Activated T-cell treated with anti-CD3 and anti-CD28 coated beads for 24 hours (primary cell): ENCODE results near the gene MGAT2.
"Not testable (repeated sequence)": the region's sequence is repeated elsewhere in the genome, so short reads cannot be mapped to it uniquely, and the experiment has no call there.

Experiments
- DNase-seq: peaks from one replicate; pipeline ENCODE4 v3.0.0-alpha.2; 2020; ENCODE audit warnings: low read depth

The MGAT2 gene

DNA sequence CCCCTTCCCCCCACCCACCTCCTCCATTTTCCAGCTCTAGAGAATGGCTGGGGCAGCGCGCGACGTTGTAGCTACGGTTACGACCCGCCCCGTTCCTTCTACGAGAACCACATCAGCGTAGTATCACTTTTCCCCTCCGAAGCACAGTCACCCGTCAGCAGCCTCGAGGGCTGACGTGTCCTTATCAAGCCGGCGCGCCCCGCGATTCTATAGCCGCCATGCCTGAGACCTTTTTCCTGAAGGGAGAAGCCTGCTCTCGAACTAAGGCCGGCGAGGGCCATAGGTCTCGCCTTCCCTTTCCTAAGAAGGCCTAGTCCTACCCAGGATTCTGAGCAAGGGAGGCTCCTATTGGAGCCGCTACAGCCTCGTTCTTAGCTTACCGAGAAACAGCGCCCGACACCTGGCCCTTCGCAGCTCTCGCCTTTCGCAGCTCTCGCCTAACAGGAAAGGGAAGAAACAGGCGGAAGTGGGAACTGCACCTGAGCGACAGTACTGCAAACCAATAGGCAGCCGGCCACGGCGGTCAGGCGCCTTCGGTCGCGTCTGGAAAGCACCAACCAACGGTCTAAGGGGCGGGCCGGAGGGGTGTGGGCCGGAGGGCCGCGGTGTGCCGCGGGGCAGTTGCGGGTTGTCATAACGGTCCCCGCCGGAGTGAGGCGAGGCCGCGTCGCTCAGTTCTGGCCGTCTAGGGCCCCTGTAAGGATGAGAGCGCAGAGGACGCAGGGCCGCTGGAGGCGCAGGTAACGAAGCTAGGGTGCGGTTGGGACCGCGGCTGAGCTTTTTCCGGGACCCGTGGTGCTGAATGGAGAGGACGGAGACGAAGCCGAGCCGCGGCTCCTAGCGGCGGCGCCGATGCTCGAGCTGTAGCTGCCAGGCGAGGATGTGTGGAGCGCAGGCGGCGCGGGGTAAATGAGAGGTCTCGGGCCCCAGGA lies at the start of gene MGAT2, which contains the start of gene RPL36AL:
TSS of gene MGAT2 (plus strand) at position 618 of the 932 bp plus-strand sequence. CDS start 470 bp downstream, outside the sequence.
TSS of gene RPL36AL (minus strand) at position 445 of the 932 bp plus-strand sequence. CDS start 1,522 bp downstream, outside the sequence.
- DNase-seq = peak; percentile 93

GRCh38 chr14:49574038-49574437 lies 46.6 kb upstream of the MGAT2 start:
- DNase-seq = no peak

DNA sequence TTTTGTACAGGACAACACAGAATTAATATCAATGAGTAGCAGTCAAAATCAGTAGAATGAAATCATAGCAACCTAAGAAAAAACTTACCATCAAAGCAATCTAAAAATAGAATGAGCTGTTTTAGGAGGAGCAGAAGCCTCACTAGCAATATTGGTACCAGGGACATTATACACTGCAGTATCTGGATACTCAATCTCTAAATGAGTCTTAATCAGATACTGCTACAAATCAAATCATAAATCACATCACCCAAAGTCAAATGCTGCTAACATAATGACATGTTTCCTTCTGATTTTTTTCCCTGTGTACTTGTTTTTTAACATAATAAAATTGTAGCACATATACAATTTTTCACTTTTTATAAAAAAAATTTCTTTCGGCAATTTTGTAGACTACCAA lies 42.5 kb upstream of the MGAT2 start:
- DNase-seq = no peak

DNA sequence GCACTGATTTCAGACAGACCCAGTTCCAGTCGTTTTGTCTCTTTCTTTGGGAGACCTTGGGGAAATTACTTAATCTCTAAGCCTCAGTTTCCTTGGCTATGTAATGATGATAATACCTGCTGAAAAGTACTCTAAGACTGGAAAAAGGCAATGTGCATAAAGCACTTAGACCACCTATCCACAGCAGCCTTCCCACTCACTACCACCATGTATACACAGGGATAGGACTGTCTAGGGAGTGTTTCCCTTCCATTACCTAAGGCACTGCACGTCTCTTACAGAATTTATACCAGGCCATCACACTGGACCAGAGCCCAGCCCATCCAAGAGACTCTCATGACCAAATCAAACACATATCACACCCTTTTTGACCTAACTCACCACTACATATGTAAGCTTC lies 40.8 kb upstream of the MGAT2 start:
- DNase-seq = no peak

DNA sequence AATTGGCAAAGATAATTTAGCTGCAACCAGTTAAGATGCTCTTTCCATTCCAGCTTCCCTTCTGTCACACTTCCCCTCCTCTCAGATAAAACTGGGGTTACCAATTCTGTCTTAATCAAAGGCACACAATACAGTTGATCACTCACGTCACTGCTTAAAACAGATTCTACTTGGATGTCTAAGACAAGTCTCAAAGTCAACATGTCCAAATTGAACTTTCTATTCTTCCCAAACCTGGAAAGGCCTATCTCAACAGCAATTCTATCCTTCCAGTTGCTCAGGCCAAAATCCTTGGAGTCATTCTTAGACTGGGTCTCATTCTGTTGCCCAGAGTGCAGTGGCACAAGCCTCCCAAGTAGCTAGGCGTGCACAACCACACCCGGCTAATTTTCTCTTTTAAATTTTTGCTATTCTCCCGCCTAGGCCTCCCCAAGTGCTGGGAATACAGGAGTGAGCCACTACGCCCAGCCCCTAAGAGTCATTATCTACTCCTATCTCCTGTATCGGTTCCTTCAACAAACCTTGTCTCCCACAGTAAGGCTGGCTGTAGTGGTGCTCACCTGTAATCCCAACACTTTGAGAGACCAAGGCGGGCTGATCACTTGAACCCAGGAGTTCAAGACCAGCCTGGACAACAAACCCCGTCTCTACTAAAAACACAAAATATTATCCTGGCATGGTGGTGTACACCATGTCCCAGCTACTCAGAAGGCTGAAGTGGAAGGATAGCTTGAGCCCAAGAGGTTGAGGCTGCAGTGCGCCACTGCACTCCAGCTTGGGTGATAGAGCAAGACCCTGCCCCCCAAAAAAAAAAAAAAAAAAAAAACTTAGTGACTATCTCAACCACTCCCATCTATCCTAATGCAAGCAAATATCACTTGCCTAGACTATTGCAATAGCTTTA lies 39.1 kb upstream of the MGAT2 start:
- DNase-seq = no peak

- DNase-seq = no peak
Observed at GRCh38 chr14:49582113-49582977, 38.3 kb upstream of the MGAT2 start.

- no peak for DNase-seq
Observed at GRCh38 chr14:49583629-49584028, 37.0 kb upstream of the MGAT2 start.

- DNase-seq = no peak
Observed at GRCh38 chr14:49584058-49584457, 36.5 kb upstream of the MGAT2 start.

DNA sequence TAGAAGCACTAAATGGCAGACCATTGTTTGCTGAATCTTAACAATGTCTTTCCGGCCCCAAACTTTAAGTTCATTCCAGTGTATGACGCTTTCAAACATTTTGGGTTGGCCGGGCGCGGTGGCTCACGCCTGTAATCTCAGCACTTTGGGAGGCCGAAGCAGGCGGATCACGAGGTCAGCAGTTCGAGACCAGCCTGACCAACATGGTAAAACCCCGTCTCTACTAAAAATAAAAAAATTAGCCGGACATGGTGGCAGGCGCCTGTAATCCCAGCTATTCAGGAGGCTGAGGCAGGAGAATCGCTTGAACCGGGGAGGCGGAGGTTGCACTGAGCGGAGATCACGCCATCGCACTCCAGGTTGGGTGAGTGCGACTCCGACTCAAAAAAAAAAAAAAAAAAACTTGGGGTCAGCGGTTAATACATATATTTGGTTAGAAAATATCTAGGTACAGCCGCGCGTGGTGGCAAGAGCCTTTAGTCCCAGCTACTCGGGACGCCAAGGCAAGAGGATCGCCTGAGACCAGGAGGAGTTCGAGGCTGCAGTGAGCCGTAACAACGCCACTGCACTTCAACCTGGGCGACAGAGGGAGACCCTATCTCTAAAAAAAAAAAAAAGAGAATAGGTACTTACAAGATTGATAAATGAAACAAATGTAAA lies 35.5 kb upstream of the MGAT2 start:
- DNase-seq = not testable (repeated sequence)

DNA sequence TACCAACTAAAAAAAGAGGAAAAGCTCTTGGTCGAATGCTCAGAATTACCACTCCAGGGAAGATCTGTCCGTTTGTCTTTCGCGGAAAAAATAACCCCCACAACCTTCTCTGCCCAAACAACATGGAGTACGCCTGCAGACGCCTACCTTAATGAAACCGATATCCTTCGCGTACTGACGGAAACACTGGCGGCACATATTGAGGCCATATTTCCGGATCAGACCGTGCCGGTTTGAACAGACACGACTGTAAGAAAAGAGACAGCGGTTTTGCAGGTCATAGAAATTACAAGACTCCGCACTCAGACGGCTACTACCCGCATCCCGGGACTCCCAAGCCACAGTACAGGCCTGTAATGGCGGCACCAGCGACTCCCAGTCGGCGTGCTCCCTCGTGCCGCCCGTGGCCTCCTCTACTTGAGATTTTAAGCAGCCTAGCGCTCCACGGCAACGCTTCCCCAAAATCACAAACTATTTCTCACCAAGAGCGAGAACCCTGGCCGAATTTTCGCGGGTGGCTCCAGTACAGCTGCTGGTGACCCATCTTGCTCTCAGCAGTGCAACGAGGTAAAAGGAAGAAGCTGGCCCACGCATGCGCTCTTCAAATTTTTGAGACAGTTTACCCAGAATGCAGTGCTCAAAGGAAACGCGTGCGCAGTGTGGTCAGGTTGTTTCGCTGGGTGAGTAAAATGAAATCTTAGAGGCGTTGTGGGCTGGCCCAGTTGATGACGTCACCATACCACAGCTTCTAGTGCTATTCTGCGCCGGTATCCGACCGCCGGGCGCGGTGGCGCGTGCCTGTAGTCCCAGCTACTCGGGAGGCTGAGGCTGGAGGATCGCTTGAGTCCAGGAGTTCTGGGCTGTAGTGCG lies 34.6 kb upstream of the MGAT2 start, which contains the start of gene RPS29:
TSS of gene RPS29 (minus strand) at position 578 of the 870 bp plus-strand sequence. CDS start at position 544, 34 bp downstream.
- DNase-seq = peak; percentile 99

GRCh38 chr14:49586673-49587460 lies 33.7 kb upstream of the MGAT2 start:
- DNase-seq = peak; percentile 44

DNA sequence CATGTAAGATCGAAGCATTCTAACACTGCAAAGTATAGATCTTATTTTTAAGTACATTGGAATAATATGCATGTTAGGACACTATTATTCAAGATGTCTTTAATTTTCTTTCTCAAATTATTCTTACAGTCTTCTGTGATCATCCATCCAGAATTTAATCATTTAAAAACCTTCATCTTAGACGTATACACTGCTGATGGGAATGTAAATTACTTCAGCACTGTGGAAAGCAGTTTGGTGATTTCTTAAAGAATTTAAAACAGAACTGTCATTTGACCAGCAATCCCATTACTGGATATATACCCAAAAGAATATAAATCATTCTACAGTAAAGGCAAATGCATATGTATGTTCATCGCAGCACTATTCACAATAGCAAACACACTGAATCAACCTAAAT lies 31.2 kb upstream of the MGAT2 start:
- no peak for DNase-seq

DNA sequence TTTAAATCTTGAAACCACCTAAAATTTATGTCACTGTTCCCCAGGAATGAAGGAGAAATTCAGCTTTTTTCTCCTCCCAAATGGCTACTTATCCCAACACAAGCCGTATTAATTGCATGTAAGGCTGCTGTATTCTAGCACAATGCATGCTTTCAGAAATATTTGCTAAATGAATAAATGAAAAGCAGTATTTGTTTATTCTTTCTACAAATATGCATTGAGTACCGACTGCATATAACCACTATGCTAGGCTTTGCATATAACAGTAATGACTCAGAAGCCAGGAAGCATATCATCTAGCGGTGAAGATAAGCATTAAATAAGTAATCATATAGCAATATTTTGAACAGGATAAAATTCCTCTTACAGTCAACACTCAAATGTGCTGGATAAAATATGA lies 27.6 kb upstream of the MGAT2 start:
- DNase-seq = no peak

- DNase-seq = no peak
Observed at GRCh38 chr14:49594347-49595091, 26.1 kb upstream of the MGAT2 start.

GRCh38 chr14:49598189-49598484 lies 22.5 kb upstream of the MGAT2 start:
- no peak for DNase-seq

GRCh38 chr14:49598485-49599300 lies 21.9 kb upstream of the MGAT2 start, which contains the start of gene LRR1:
LRR1 (plus strand) TSS chr14:49598940; CDS start chr14:49599021, 81 bp downstream.
- DNase-seq = peak; percentile 81

GRCh38 chr14:49607583-49607982 lies 13.0 kb upstream of the MGAT2 start:
- no peak for DNase-seq

DNA sequence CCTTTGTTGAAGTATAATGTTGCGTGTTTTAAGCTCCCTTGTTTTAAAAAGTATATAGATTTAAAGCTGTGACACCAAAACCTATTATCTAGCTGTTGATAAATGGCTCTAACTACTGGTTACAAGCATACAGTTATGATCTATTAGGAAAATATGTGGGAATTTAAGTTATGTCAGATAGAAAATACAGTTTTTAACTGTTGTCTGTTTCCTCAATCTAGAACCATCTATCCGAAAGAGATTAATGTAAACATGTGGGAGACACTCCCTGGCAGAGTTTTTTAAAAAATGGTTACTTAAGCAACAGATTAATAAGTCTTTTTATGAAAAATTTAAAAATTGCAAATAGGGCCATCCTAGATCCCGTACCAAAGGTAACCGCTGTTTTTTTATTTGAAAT lies 8.3 kb upstream of the MGAT2 start:
- DNase-seq = no peak
